Measurements from ENCODE around the gene PRDM9. TPM values are rescaled to one million over a fixed set of nuclear protein-coding genes. Genes with fewer than 3 reads are reported as not detected.
"Not testable (repeated sequence)": the region's sequence is repeated elsewhere in the genome, so short reads cannot be mapped to it uniquely, and the experiment has no call there.

The PRDM9 gene
- total RNA-seq, 3 donors from 2014 or later = not detected

DNA sequence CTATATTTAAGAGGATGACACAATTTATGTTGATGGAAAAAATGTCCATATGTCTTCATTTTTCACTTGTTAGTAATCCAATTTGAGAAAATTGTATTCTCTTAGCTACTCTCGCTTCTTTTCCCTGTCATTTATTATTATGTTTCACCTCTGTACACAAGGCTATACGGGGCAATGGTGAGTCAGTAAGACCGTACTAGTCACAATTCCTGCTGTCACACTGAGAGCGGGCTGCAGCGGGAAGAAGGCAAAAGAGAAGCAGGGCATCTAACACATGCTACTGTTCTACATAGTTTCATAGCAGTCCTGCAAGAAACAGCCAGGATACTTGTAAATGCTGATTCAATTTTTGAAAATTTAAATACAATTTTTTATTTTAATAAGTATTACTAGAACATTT is 23.3 kb upstream of the PRDM9 start:
- Histone ChIP-seq H3K4me3 (no peak overlapping the region), H3K4me1 (no peaks in the 10 kb centered on the region), H3K9me3 (no peaks in the 10 kb centered on the region), H3K27ac (no peak overlapping the region), H3K36me3 (no peaks in the 10 kb centered on the region), H3K27me3 (no peaks in the 10 kb centered on the region)
- TF ChIP-seq POLR2AphosphoS5 (IDR thresholded peaks at IDR 0.05) = no peak
- TF ChIP-seq POLR2A (IDR thresholded peaks at IDR 0.05) = no peak
- TF ChIP-seq, protein P1, sequence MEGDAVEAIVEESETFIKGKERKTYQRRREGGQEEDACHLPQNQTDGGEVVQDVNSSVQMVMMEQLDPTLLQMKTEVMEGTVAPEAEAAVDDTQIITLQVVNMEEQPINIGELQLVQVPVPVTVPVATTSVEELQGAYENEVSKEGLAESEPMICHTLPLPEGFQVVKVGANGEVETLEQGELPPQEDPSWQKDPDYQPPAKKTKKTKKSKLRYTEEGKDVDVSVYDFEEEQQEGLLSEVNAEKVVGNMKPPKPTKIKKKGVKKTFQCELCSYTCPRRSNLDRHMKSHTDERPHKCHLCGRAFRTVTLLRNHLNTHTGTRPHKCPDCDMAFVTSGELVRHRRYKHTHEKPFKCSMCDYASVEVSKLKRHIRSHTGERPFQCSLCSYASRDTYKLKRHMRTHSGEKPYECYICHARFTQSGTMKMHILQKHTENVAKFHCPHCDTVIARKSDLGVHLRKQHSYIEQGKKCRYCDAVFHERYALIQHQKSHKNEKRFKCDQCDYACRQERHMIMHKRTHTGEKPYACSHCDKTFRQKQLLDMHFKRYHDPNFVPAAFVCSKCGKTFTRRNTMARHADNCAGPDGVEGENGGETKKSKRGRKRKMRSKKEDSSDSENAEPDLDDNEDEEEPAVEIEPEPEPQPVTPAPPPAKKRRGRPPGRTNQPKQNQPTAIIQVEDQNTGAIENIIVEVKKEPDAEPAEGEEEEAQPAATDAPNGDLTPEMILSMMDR (IDR thresholded peaks at IDR 0.05) = no peak
- intact Hi-C loops (cut with DNase I; ENCODE audit: low total_unique reads) = no loop called here
- no peak for DNase-seq (ENCODE audit: low spot score in 2 of 2)

DNA sequence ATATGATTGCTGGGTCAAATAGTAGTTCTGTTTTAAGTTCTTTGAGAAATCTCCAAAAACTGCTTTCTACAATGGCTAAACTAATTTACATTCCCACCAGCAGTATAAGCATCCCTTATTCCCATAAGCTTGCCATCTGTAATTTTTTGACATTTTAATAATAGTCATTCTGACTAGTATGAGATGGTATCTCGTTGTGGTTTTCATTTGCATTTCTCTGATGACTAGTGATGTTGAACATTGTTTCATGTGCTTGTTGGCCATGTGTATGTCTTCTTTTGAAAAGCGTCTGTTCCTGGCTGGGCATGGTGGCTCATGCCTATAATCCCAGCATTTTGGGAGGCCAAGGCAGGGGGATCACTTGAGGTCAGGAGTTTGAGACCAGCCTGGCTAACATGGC is 21.2 kb upstream of the PRDM9 start:
- intact Hi-C loops (cut with DNase I; ENCODE audit: low total_unique reads); DNase-seq (ENCODE audit: low spot score in 2 of 2); H3K27me3 ChIP-seq; H3K4me3 ChIP-seq; H3K4me1 ChIP-seq; H3K9me3 ChIP-seq; H3K27ac ChIP-seq; H3K36me3 ChIP-seq: not testable (repeated sequence)

DNA sequence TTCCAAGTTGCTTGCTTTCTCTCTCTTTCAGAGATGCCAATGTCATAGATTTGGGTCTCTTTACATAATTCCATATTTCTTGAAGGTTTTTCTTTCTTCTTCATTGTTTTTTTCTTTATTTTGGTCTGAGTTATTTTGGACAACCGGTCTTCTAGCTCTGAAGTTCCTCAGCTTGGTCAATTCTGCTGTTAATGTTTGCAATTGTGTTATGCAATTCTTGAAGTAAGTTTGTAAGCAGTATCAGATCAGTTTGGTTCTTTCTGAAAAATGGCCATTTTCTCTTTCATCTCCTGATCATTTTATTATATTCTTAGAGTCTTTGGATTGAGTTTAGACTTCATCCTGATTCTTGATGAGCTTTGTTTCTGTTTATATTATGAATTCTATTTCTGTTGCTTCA is 16.4 kb upstream of the PRDM9 start:
- H3K27me3 ChIP-seq = no peaks in the 10 kb centered on the region

GRCh38 chr5:23494558-23494957 is 12.9 kb upstream of the PRDM9 start:
- no peaks in the 10 kb centered on the region for H3K9me3 ChIP-seq
- no peaks in the 10 kb centered on the region for H3K4me1 ChIP-seq
- intact Hi-C loops (cut with DNase I; ENCODE audit: low total_unique reads) = no loop called here
- no peak overlapping the region for H3K27ac ChIP-seq
- no peaks in the 10 kb centered on the region for H3K36me3 ChIP-seq
- no peaks in the 10 kb centered on the region for H3K27me3 ChIP-seq
- no peak overlapping the region for H3K4me3 ChIP-seq
- TF ChIP-seq POLR2AphosphoS5 (IDR thresholded peaks at IDR 0.05) (no peak), POLR2A (IDR thresholded peaks at IDR 0.05) (no peak)
- TF ChIP-seq, protein P1 (IDR thresholded peaks at IDR 0.05) = no peak
- no peak for DNase-seq (ENCODE audit: low spot score in 2 of 2)

More for the DNA sequence above, 16.4 kb upstream of the PRDM9 start:
- TF ChIP-seq POLR2AphosphoS5 (IDR thresholded peaks at IDR 0.05) (no peak), POLR2A (IDR thresholded peaks at IDR 0.05) (no peak)
- TF ChIP-seq, protein P1 (IDR thresholded peaks at IDR 0.05) = no peak
- no peaks in the 10 kb centered on the region for H3K36me3 ChIP-seq
- H3K9me3 ChIP-seq = no peaks in the 10 kb centered on the region
- no peak overlapping the region for H3K27ac ChIP-seq
- no peak overlapping the region for H3K4me3 ChIP-seq
- no peak for DNase-seq (ENCODE audit: low spot score in 2 of 2)
- no peaks in the 10 kb centered on the region for H3K4me1 ChIP-seq
- intact Hi-C loops (cut with DNase I; ENCODE audit: low total_unique reads) = no loop called here

DNA sequence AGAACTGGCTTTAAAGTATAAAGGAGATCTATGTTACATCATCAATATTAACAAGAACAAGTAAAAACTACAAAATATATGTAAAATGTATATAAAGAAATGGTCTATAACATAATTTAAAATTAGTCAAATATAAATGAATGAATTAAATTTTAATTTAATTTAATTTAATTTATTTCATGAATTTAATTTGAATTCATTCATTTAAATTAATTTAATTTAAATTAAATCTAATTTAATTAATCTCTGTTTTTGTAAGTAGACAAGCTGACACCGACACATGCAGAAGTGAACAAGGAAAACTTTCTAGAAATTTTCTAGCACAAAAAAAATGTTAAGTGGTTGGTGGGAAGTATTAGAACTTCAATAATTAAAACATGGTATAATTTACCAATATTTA is 10.8 kb upstream of the PRDM9 start:
- H3K4me3 ChIP-seq = no peak overlapping the region
- no peaks in the 10 kb centered on the region for H3K4me1 ChIP-seq
- H3K36me3 ChIP-seq = no peaks in the 10 kb centered on the region
- H3K27me3 ChIP-seq = no peaks in the 10 kb centered on the region
- TF ChIP-seq POLR2A (IDR thresholded peaks at IDR 0.05) (no peak), POLR2AphosphoS5 (IDR thresholded peaks at IDR 0.05) (no peak)
- TF ChIP-seq, protein P1 (IDR thresholded peaks at IDR 0.05) = no peak
- intact Hi-C loops (cut with DNase I; ENCODE audit: low total_unique reads) = no loop called here
- no peak for DNase-seq (ENCODE audit: low spot score in 2 of 2)
- H3K27ac ChIP-seq = no peak overlapping the region
- H3K9me3 ChIP-seq = no peaks in the 10 kb centered on the region
